Tibial nerve (tissue), 4 donors: ENCODE results near the gene HECW1. TPM values are rescaled to one million over a fixed set of nuclear protein-coding genes. Genes with fewer than 3 reads are reported as not detected.

Experiments used
- DNase-seq, 2 donors: peaks; one replicate each; pipeline ENCODE4 v3.0.0-alpha.2; 2019; ENCODE audit warnings: low spot score in 2 of 2
- H3K27ac ChIP-seq, 4 donors: fragments of 200-600 bp; sonication (generic) in 3 of 4; one replicate each; pipeline ENCODE4 v1.5.1; 2017 to 2019; ENCODE audit warnings: mild to moderate bottlenecking in 1 of 4
- H3K27me3 ChIP-seq, 2 donors: fragments of 200-600 bp; sonication (generic) in 1 of 2; one replicate each; pipeline versions ENCODE4 v1.5.1 to v1.6.0; 2017 to 2019
- H3K36me3 ChIP-seq, 3 donors: fragments of 200-600 bp; sonication (generic); one replicate each; pipeline ENCODE4 v1.5.1; 2018 to 2019
- H3K4me1 ChIP-seq, 4 donors: fragments of 200-600 bp; sonication (generic) in 3 of 4; one replicate each; pipeline ENCODE4 v1.5.1; 2017 to 2019
- H3K4me3 ChIP-seq, 4 donors: fragments of 200-600 bp; sonication (generic) in 3 of 4; one replicate each; pipeline ENCODE4 v1.5.1; 2017 to 2019; ENCODE audit warnings: mild to moderate bottlenecking in 1 of 4, moderate library complexity in 1 of 4
- H3K9me3 ChIP-seq, 4 donors: fragments of 200-600 bp; sonication (generic) in 3 of 4; one replicate each; pipeline ENCODE4 v1.5.1; 2017 to 2019
- EP300 ChIP-seq, 2 donors: sonication (generic); formaldehyde crosslinking; IDR thresholded peaks; one replicate each; pipeline ENCODE4 v1.6.1; 2017; ENCODE audit warnings: antibody characterized with exemption in 2 of 2, mild to moderate bottlenecking in 1 of 2
- POLR2A ChIP-seq, 2 donors: fragments of 450-650 bp; IDR thresholded peaks; one replicate each; pipeline ENCODE4 v1.6.1; 2017; ENCODE audit warnings: antibody characterized with exemption in 2 of 2, mild to moderate bottlenecking in 2 of 2, moderate library complexity in 2 of 2
- WGBS, 2 donors: methylation state at CpG; one replicate each; pipeline ENCODE4 v1.1.5; 2018; 5-methylcytosine and 5-hydroxymethylcytosine counted together
- total RNA-seq, 4 donors: library from RNA; depleted of rRNA; stranded (reverse); fragments of >200 nt; gene quantifications; one replicate each; pipeline ENCODE4 v1.1.0, GENCODE V29; 2016
- TF ChIP-seq, protein P1 (sequence below), 5 experiments: fragments of 200-600 bp in 3 of 5; fragments of 450-650 bp in 2 of 5; sonication (generic) in 3 of 5; IDR thresholded peaks; one replicate each; pipeline ENCODE4 v1.5.1; 2016 to 2019; ENCODE audit warnings: antibody characterized with exemption in 5 of 5, mild to moderate bottlenecking in 3 of 5, moderate library complexity in 2 of 5

The HECW1 gene
- total RNA-seq, 4 donors from 2014 or later: 3.6 to 10.9 (median 6.5) TPM

DNA sequence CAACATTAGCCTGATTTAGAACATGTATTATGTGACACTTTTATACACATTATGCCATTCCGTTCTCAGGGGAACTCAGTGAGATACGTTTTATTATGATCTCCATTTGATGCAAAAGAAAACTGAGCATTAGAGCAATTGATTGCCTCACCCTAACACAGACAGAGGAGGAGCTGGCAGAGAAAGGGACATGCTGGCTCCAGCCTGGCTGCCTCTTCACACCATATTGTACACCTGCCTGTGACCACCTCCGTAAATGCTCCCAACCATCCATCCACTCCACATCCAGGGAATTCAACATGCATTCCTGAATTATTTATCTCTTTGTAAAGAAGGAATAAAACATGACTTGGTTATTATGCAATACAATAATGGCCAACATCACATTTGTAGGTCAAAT is 275.5 kb downstream of the HECW1 start:
- 72 to 73% methylated on average over 3 of the region's 3 CpGs for WGBS, 2 donors
- TF ChIP-seq EP300 (IDR thresholded peaks at IDR 0.05) (no peak), POLR2A (IDR thresholded peaks at IDR 0.05) (no peak)
- TF ChIP-seq, protein P1, sequence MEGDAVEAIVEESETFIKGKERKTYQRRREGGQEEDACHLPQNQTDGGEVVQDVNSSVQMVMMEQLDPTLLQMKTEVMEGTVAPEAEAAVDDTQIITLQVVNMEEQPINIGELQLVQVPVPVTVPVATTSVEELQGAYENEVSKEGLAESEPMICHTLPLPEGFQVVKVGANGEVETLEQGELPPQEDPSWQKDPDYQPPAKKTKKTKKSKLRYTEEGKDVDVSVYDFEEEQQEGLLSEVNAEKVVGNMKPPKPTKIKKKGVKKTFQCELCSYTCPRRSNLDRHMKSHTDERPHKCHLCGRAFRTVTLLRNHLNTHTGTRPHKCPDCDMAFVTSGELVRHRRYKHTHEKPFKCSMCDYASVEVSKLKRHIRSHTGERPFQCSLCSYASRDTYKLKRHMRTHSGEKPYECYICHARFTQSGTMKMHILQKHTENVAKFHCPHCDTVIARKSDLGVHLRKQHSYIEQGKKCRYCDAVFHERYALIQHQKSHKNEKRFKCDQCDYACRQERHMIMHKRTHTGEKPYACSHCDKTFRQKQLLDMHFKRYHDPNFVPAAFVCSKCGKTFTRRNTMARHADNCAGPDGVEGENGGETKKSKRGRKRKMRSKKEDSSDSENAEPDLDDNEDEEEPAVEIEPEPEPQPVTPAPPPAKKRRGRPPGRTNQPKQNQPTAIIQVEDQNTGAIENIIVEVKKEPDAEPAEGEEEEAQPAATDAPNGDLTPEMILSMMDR (IDR thresholded peaks at IDR 0.05): no peak
- Histone ChIP-seq H3K36me3 (no peaks in the 10 kb centered on the region), H3K4me3 (no peak overlapping the region), H3K4me1 (no peaks in the 10 kb centered on the region), H3K27me3 (no peaks in the 10 kb centered on the region), H3K9me3 (no peaks in the 10 kb centered on the region), H3K27ac (no peak overlapping the region)
- no peak for DNase-seq

DNA sequence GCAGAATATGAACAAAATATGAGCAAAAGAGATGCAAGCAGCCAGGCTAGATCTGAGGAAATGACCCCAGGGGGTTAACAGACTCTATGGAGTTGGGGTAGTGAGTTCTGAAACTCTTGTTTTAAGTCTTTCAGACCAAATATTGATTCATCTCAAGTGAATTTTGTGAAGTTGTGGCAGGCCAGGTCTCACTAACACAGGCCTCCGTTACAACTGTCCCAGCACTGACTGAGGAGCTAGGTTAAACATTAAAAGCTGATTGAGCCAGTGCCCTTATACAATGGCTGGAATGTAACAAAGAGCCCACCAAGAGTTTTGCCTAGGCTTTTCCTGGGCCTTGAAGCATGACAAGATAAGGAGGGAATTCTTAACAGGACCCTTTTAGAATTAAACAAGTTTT is 278.1 kb downstream of the HECW1 start:
- DNase-seq: no peak
- TF ChIP-seq POLR2A (IDR thresholded peaks at IDR 0.05) (no peak), EP300 (IDR thresholded peaks at IDR 0.05) (no peak)
- TF ChIP-seq, protein P1 (IDR thresholded peaks at IDR 0.05): no peak
- WGBS, 2 donors: 88 to 90% methylated on average over 1 of the region's 1 CpG

DNA sequence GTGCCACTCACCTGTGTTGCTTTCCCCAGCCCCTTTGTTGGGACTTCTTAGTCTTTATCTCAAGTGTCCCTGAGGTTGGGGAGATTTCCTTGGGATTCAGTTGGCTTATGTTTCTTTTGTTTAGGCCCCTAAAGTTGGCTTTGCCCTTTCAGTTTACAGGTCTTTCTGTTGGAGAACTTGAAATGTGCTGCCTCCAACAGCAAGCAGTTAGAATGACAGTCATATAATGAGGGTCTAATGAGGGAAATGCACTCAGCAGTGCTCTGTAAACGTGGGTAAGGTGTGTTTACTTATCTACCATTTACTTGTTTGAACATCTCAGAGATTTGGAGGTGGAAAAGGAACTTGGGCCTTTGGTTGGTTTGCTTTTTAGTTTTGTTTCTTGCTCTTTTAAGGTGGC is 279.1 kb downstream of the HECW1 start:
- DNase-seq: no peak
- Histone ChIP-seq H3K27me3 (no peaks in the 10 kb centered on the region), H3K4me1 (no peaks in the 10 kb centered on the region), H3K27ac (no peak overlapping the region), H3K36me3 (no peaks in the 10 kb centered on the region), H3K4me3 (no peak overlapping the region), H3K9me3 (no peaks in the 10 kb centered on the region)
- 25 to 42% methylated on average over 1 of the region's 1 CpG for WGBS, 2 donors
- TF ChIP-seq, protein P1 (IDR thresholded peaks at IDR 0.05): no peak
- TF ChIP-seq EP300 (IDR thresholded peaks at IDR 0.05) (no peak), POLR2A (IDR thresholded peaks at IDR 0.05) (no peak)

More for the DNA sequence above, 278.1 kb downstream of the HECW1 start:
- Histone ChIP-seq H3K4me1 (no peaks in the 10 kb centered on the region), H3K27me3 (no peaks in the 10 kb centered on the region), H3K36me3 (no peaks in the 10 kb centered on the region), H3K27ac (no peak overlapping the region), H3K9me3 (no peaks in the 10 kb centered on the region), H3K4me3 (no peak overlapping the region)

DNA sequence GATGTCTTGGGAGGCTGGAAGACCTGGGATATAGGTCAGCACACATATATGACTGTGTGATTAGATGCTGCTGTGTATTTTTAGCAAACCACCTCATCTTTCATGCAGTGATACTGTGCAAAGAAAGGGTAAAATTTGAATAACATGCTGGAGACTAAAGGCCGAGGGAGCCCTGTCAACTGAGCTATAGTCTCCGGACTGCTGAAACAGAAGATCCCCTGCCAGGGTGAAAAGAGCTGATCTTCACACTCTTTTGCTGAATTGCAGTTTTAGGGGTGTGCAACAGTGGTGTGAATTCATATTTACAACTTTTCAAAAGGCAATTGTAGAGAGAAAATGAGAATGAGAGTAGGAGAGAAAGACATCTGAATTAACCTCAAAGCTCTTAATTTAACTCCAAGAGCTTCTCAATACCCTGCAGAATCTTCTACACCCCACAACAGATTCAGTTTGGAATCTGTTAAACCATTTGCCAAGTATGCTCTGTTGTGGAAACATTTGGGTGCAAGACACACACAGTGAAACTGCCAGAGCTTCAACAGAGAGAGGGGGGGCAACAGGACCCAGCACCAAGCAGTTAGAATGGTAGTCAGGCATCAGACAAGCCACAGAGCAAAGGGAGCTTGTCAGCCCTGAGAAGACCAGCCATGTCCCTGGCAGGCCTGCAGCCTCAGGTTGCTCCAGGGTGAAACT is 280.3 kb downstream of the HECW1 start:
- 39 to 56% methylated on average over 2 of the region's 2 CpGs for WGBS, 2 donors
- Histone ChIP-seq H3K27me3 (no peaks in the 10 kb centered on the region), H3K36me3 (no peaks in the 10 kb centered on the region), H3K27ac (no peak overlapping the region), H3K9me3 (no peaks in the 10 kb centered on the region), H3K4me3 (no peak overlapping the region), H3K4me1 (no peaks in the 10 kb centered on the region)
- TF ChIP-seq, protein P1 (IDR thresholded peaks at IDR 0.05): no peak
- TF ChIP-seq POLR2A (IDR thresholded peaks at IDR 0.05) (no peak), EP300 (IDR thresholded peaks at IDR 0.05) (no peak)
- no peak for DNase-seq

DNA sequence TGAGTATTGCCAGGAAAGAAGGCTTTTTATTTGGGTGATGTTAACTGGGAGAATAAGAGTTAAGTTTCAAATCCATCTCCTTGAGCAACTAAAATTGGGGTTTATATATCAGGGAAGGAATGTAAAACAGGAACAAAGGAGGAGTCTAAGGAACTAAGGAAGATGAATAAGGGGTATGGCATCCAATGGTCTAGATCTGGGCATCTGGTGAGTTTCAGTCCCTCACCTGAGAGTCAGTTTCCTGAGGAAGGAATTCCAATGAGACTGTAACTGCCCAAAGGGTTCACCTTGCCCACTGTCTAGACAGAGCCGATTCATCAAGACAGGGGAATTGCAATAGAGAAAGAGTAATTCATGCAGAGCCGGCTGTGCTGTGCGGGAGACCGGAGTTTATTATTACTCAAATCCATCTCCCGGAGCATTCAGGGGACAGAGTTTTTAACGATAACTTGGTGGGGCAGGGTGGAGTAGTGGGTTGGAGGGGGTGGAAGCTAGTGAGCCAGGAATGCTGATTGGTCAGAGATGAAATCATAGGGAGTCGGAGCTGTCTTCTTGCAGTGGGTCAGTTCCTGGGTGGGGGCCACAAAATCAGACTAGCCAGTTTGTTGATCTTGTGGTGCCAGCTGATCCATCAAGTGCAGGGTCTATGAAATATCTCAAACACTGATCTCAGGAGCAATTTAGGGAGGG is 282.1 kb downstream of the HECW1 start:
- H3K27ac ChIP-seq: no peak overlapping the region
- WGBS, 2 donors: 83 to 89% methylated on average over 7 of the region's 7 CpGs
- no peaks in the 10 kb centered on the region for H3K36me3 ChIP-seq
- H3K9me3 ChIP-seq: no peaks in the 10 kb centered on the region
- no peak for DNase-seq
- TF ChIP-seq EP300 (IDR thresholded peaks at IDR 0.05) (no peak), POLR2A (IDR thresholded peaks at IDR 0.05) (no peak)
- TF ChIP-seq, protein P1 (IDR thresholded peaks at IDR 0.05): no peak
- H3K27me3 ChIP-seq: no peaks in the 10 kb centered on the region
- no peaks in the 10 kb centered on the region for H3K4me1 ChIP-seq
- H3K4me3 ChIP-seq: no peak overlapping the region
